Erythroblast (primary cell): ENCODE data around the gene ZCCHC14.

Experiments
- GATA1 ChIP-seq: IDR thresholded peaks from 2 replicates; pipeline ENCODE4 v1.6.1; 2011; ENCODE audit warnings: low read depth, mild to moderate bottlenecking, control low read depth, low read length, moderate library complexity
- POLR2A ChIP-seq: IDR thresholded peaks from 2 replicates; pipeline ENCODE4 v1.6.1; 2011; ENCODE audit warnings: mild to moderate bottlenecking, low read length

DNA sequence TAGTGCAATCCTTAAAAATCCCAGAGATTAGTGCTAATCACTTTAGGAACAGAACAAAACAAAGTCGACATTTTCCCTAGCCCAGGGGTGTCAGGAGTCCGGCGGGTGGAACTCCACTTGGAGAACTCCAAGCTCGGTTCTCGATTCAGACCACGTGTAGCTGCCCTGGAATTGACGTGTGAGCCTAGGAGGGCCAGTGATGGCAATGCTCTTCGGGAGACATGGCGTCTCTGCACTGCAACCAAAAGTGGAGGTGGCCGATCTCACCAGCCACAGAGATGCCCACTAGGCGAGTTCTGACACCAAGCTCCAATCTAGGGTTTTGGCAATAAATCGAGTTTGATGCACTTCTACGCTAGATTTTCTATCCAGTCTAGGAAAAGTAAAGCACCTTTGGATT lies 83.0 kb downstream of the ZCCHC14 start:
- no peak for TF ChIP-seq POLR2A
- no peak for TF ChIP-seq GATA1
